ENCODE data around the gene MKX. TPM values are rescaled to one million over a fixed set of nuclear protein-coding genes. Genes with fewer than 3 reads are reported as not detected.

The MKX gene
- total and polyA plus RNA-seq, 2 donors (not counting 1 experiment from before 2014, with no cell fraction given): not detected

DNA sequence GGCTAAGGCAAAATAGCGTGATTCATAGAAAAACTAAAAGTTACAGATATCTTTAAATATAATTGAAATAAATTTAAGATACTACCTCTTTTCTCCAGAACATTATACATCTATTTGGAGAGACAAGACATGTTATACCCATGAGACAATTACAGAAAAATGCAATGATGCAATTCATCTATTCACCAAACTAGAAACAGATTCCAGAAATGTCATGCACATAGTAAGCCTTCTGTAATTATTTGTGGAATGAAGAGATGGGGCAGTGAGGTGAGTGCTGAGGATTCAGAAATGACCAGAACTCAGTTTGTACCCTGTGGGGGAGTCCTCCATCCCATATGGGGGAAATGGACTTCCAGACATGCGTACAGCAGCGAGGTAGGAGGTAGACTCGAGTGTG, 99.4 kb downstream of the MKX start:
- no peaks in the 10 kb centered on the region for H3K9me3 Mint-ChIP-seq (ENCODE audit: insufficient read depth)
- Histone ChIP-seq H3K4me3 (ENCODE audit: control extremely low read depth in 1 of 5, extremely low read depth in 1 of 5, insufficient read depth in 1 of 5, low read depth in 2 of 5, low read length in 4 of 5) (no peak overlapping the region), H3K79me2 (ENCODE audit: control insufficient read depth, insufficient read depth, low read length) (no peaks in the 10 kb centered on the region), H3K27ac (ENCODE audit: low read length in 2 of 2) (no peak overlapping the region), H3K36me3 (replicated peaks in 1 of 2; ENCODE audit: control extremely low read depth in 1 of 2, control insufficient read depth in 1 of 2, extremely low read depth in 1 of 2, insufficient read depth in 2 of 2, low read length in 1 of 2) (no peaks in the 10 kb centered on the region), H4K20me1 (ENCODE audit: control insufficient read depth, insufficient read depth, low read length, poor library complexity, severe bottlenecking) (no peaks in the 10 kb centered on the region), H3K4me1 (ENCODE audit: control insufficient read depth in 2 of 2, insufficient read depth in 2 of 2, low read length in 2 of 2) (no peaks in the 10 kb centered on the region), H2AFZ (ENCODE audit: insufficient read depth, low read depth, low read length, poor library complexity, severe bottlenecking) (no peak overlapping the region), H3K27me3 (replicated peaks in 1 of 4; ENCODE audit: control extremely low read depth in 1 of 4, control insufficient read depth in 3 of 4, insufficient read depth in 4 of 4, low read length in 3 of 4) (peaks cover 0 to 4% (median 2%) of the 10 kb centered on the region in 4 experiments), H3K9ac (ENCODE audit: low read length) (no peak overlapping the region), H3K4me2 (replicated peaks; ENCODE audit: low read depth, low read length, poor library complexity, severe bottlenecking) (no peak overlapping the region), H3K9me3 (ENCODE audit: control extremely low read depth in 1 of 3, control insufficient read depth in 2 of 3, insufficient read depth in 1 of 3, low read length in 2 of 3) (peaks cover 0 to 3% (median 0%) of the 10 kb centered on the region in 3 donors)
- no peaks in the 10 kb centered on the region for H3K4me1 Mint-ChIP-seq
- H3K4me3 Mint-ChIP-seq: no peak overlapping the region
- no peak for ATAC-seq (ENCODE audit: low read depth)
- no peak overlapping the region for H3K27ac Mint-ChIP-seq
- DNase-seq: no peak
- TF ChIP-seq, protein P1, sequence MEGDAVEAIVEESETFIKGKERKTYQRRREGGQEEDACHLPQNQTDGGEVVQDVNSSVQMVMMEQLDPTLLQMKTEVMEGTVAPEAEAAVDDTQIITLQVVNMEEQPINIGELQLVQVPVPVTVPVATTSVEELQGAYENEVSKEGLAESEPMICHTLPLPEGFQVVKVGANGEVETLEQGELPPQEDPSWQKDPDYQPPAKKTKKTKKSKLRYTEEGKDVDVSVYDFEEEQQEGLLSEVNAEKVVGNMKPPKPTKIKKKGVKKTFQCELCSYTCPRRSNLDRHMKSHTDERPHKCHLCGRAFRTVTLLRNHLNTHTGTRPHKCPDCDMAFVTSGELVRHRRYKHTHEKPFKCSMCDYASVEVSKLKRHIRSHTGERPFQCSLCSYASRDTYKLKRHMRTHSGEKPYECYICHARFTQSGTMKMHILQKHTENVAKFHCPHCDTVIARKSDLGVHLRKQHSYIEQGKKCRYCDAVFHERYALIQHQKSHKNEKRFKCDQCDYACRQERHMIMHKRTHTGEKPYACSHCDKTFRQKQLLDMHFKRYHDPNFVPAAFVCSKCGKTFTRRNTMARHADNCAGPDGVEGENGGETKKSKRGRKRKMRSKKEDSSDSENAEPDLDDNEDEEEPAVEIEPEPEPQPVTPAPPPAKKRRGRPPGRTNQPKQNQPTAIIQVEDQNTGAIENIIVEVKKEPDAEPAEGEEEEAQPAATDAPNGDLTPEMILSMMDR (IDR thresholded peaks at IDR 0.05): no peak
- no peak for TF ChIP-seq EZH2 (IDR thresholded peaks at IDR 0.05; ENCODE audit: borderline replicate concordance, insufficient read depth, low read depth, low read length, poor library complexity, severe bottlenecking)
- H3K27me3 Mint-ChIP-seq: peaks cover 24% of the 10 kb centered on the region
- 100% methylated on average over 1 of the region's 4 CpGs for WGBS (ENCODE audit: insufficient coverage)
- intact Hi-C loops (cut with micrococcal nuclease): no loop called here
- ChIA-PET CTCF (no interaction called here), POLR2A (no interaction called here)

DNA sequence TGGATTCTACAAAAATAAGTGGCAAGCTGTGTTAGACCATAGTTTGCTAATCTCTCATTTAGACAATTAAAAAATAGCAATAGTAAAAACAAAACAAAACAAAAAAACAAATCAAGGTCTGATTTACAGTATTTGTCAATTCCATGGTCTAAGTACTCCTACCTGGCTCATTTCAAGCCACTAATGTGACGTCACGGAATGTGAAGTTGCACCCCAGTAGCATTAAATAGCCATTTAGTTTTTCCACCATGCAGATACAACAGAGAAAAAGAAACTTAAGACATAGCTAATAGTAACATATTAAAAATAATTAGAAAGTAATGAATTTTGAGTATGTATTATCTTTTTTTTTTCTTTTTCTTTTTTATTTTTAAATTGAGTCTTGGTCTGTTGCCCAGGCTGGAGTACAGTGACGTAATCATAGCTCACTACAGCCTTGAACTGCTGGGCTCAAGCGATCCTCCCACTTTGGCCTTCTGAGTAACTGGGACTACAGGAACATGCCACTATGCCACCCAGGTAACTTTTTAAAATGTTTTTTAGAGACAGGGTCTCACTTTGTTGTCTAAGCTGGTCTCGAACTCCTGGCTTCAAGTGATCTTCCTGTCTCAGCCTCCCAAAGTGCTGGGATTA, 101.2 kb downstream of the MKX start:
- Histone ChIP-seq H3K4me3 (ENCODE audit: control extremely low read depth in 1 of 5, extremely low read depth in 1 of 5, insufficient read depth in 1 of 5, low read depth in 2 of 5, low read length in 4 of 5) (no peak overlapping the region), H3K27me3 (replicated peaks in 1 of 4; ENCODE audit: control extremely low read depth in 1 of 4, control insufficient read depth in 3 of 4, insufficient read depth in 4 of 4, low read length in 3 of 4) (peaks cover 0 to 4% (median 2%) of the 10 kb centered on the region in 4 experiments), H3K9me3 (ENCODE audit: control extremely low read depth in 1 of 3, control insufficient read depth in 2 of 3, insufficient read depth in 1 of 3, low read length in 2 of 3) (peaks cover 0 to 3% (median 0%) of the 10 kb centered on the region in 3 donors), H3K36me3 (replicated peaks in 1 of 2; ENCODE audit: control extremely low read depth in 1 of 2, control insufficient read depth in 1 of 2, extremely low read depth in 1 of 2, insufficient read depth in 2 of 2, low read length in 1 of 2) (no peaks in the 10 kb centered on the region), H3K79me2 (ENCODE audit: control insufficient read depth, insufficient read depth, low read length) (no peaks in the 10 kb centered on the region), H4K20me1 (ENCODE audit: control insufficient read depth, insufficient read depth, low read length, poor library complexity, severe bottlenecking) (no peaks in the 10 kb centered on the region), H3K27ac (ENCODE audit: low read length in 2 of 2) (no peak overlapping the region), H2AFZ (ENCODE audit: insufficient read depth, low read depth, low read length, poor library complexity, severe bottlenecking) (no peak overlapping the region), H3K4me1 (ENCODE audit: control insufficient read depth in 2 of 2, insufficient read depth in 2 of 2, low read length in 2 of 2) (no peaks in the 10 kb centered on the region), H3K4me2 (replicated peaks; ENCODE audit: low read depth, low read length, poor library complexity, severe bottlenecking) (no peak overlapping the region), H3K9ac (ENCODE audit: low read length) (no peak overlapping the region)
- WGBS (ENCODE audit: insufficient coverage): 73% methylated on average over 3 of the region's 5 CpGs
- Mint-ChIP-seq H3K27ac (no peak overlapping the region), H3K4me1 (no peaks in the 10 kb centered on the region), H3K9me3 (ENCODE audit: insufficient read depth) (no peaks in the 10 kb centered on the region), H3K27me3 (peaks cover 16% of the 10 kb centered on the region), H3K4me3 (no peak overlapping the region)
- ATAC-seq (ENCODE audit: low read depth): no peak
- POLR2A ChIA-PET: interaction anchor here (0.7 kb wide), 1 partner anchor 149 kb away, joined by 3 read pairs; no protein-coding TSS in a partner anchor
- DNase-seq: no peak
- CTCF ChIA-PET: no interaction called here
- intact Hi-C loops (cut with micrococcal nuclease): no loop called here
- TF ChIP-seq, protein P1 (IDR thresholded peaks at IDR 0.05): no peak
- TF ChIP-seq EZH2 (IDR thresholded peaks at IDR 0.05; ENCODE audit: borderline replicate concordance, insufficient read depth, low read depth, low read length, poor library complexity, severe bottlenecking): no peak

All from B cell (primary cell).